Fibroblast of pulmonary artery (primary cell): ENCODE measurements around the gene CDS1.
A peak's percentile ranks its signal among the peaks of the same experiment; 100 is the strongest.
"Not testable (repeated sequence)": the region's sequence is repeated elsewhere in the genome, so short reads cannot be mapped to it uniquely, and the experiment has no call there.

Experiments used
- DNase-seq: peaks from one replicate; pipeline ENCODE4 v3.0.0-alpha.2; 2010; ENCODE audit warnings: low read depth
- H3K4me3 ChIP-seq: replicated peaks from 2 replicates; pipeline ENCODE4 v1.5.1; 2011; ENCODE audit warnings: low read depth, mild to moderate bottlenecking, control low read depth, low read length, moderate library complexity
- CTCF ChIP-seq: IDR thresholded peaks from 2 replicates; pipeline ENCODE4 v1.5.1; 2011; ENCODE audit warnings: mild to moderate bottlenecking, control low read depth, low read length, inconsistent platforms; ENCODE audit errors: missing control alignments

CDS1 gene

GRCh38 chr4:84678976-84679744, 96.2 kb downstream of the CDS1 start:
- no peak for TF ChIP-seq CTCF
- H3K4me3 ChIP-seq = no peak overlapping the region
- DNase-seq = no peak

GRCh38 chr4:84680956-84681355, 98.0 kb downstream of the CDS1 start:
- TF ChIP-seq CTCF = no peak
- no peak overlapping the region for H3K4me3 ChIP-seq
- DNase-seq = no peak

DNA sequence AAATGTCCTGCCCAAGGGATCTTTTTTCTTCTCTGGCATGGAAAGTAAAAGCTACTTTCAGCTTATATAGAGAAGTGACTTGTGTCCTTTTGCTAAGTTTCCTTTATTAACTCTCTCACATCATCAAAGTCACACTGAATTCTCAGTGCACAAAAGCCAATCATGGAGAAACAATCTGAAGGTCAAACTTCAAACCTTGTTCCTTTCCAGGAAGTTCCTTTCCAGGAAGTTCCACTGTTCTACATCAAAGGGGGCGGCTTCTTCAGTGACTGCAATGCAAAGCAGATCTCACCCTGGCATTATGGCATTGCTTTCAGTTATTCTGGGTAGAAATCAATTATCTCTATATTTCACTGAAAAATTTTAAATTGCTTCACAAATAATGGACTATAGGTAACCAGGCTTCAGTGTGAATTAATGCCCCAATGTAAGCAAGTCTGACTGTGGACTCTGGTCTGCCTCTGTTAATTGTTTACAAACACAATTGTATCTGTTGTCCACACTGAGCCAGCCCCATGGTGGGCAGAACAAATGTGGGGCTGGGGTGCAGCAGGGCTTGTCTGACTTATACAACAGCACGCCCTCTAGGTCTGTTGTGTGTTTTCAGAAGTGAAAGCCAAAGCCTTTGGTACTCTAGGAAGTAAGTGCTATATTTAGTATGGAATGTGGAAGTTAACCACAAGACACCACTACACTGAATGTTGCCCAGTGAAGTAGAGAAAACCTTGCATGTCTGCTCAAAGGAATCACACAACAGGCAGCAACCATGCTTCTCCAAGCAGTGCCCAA, 98.8 kb downstream of the CDS1 start:
- peak; percentile 71 for DNase-seq
- TF ChIP-seq CTCF = peak; percentile 10
- no peak overlapping the region for H3K4me3 ChIP-seq

DNA sequence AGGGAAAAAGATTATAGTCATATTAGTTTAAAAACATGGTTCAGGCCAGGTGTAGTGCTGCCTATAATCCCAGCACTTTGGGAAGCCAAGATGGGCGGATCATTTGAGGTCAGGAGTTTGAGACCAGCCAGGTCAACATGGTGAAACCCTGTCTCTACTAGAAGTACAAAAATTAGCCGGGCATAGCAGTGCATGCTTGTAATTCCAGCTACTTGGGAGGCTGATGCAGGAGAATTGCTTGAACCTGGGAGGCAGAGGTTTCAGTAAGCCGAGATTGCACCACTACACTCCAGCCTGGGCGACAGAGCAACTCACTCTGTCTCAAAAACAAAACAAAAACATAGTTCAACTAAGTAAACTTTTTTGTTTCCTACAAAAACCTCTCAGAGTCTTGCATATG, 99.7 kb downstream of the CDS1 start:
- not testable (repeated sequence) for DNase-seq, H3K4me3 ChIP-seq

GRCh38 chr4:84683064-84683850, 100.3 kb downstream of the CDS1 start:
- H3K4me3 ChIP-seq = no peak overlapping the region
- TF ChIP-seq CTCF = no peak
- DNase-seq = no peak

DNA sequence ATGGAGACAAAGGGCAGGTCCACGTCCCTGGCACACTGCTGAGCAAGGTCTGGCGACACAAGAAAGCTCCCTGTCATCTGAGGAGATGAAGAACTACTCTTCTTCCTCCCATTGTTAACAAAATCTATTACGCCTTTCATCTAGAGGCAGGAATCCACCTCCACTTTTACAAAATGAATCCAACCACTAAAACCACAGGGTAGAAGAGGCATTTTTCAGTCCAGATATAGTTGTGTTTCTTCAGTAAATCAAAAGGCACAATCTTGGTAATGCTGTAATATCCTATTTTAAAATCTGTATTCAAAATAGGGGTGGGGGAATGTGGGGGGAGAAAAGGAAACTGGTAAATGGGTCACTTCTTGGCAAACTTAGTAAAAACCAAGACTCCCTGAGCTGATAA, 101.4 kb downstream of the CDS1 start:
- no peak for TF ChIP-seq CTCF
- no peak for DNase-seq
- no peak overlapping the region for H3K4me3 ChIP-seq

- no peak overlapping the region for H3K4me3 ChIP-seq
- no peak for DNase-seq
- no peak for TF ChIP-seq CTCF
These were observed 102.2 kb downstream of the CDS1 start for GRCh38 chr4:84685105-84685504.
